Measurements from ENCODE around the gene H2BK1.

H2BK1 gene

GRCh38 chr7:151233804-151234203 is 23.5 kb upstream of the H2BK1 start:
- H3K27ac ChIP-seq: peak overlapping the region; percentile 84 to 87
- TF ChIP-seq, protein P1, sequence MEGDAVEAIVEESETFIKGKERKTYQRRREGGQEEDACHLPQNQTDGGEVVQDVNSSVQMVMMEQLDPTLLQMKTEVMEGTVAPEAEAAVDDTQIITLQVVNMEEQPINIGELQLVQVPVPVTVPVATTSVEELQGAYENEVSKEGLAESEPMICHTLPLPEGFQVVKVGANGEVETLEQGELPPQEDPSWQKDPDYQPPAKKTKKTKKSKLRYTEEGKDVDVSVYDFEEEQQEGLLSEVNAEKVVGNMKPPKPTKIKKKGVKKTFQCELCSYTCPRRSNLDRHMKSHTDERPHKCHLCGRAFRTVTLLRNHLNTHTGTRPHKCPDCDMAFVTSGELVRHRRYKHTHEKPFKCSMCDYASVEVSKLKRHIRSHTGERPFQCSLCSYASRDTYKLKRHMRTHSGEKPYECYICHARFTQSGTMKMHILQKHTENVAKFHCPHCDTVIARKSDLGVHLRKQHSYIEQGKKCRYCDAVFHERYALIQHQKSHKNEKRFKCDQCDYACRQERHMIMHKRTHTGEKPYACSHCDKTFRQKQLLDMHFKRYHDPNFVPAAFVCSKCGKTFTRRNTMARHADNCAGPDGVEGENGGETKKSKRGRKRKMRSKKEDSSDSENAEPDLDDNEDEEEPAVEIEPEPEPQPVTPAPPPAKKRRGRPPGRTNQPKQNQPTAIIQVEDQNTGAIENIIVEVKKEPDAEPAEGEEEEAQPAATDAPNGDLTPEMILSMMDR (IDR thresholded peaks at IDR 0.05): no peak
- H3K36me3 ChIP-seq: peaks cover 28 to 41% (median 40%) of the 10 kb centered on the region in 3 donors
- H3K4me3 ChIP-seq: peak overlapping the region; percentile 85 to 95
- intact Hi-C loops (cut with DNase I; ENCODE audit: low total_unique reads): no loop called here
- peak in 1 of 2 donors; percentile 60 for DNase-seq
- no peaks in the 10 kb centered on the region for H3K27me3 ChIP-seq
- peaks cover 0 to 26% (median 20%) of the 10 kb centered on the region in 4 donors for H3K4me1 ChIP-seq
- H3K9me3 ChIP-seq: no peaks in the 10 kb centered on the region

- Histone ChIP-seq H3K27ac (peak overlapping the region; percentile 84 to 87), H3K9me3 (no peaks in the 10 kb centered on the region), H3K4me3 (peak overlapping the region; percentile 85 to 95), H3K4me1 (peaks cover 0 to 28% (median 21%) of the 10 kb centered on the region in 4 donors), H3K27me3 (no peaks in the 10 kb centered on the region), H3K36me3 (peaks cover 22 to 35% (median 33%) of the 10 kb centered on the region in 3 donors)
- DNase-seq: peak in 1 of 2 donors; percentile 78
- TF ChIP-seq, protein P1 (IDR thresholded peaks at IDR 0.05): no peak
- intact Hi-C loops (cut with DNase I; ENCODE audit: low total_unique reads): no loop called here
These were observed 22.8 kb upstream of the H2BK1 start for GRCh38 chr7:151232917-151233701.

DNA sequence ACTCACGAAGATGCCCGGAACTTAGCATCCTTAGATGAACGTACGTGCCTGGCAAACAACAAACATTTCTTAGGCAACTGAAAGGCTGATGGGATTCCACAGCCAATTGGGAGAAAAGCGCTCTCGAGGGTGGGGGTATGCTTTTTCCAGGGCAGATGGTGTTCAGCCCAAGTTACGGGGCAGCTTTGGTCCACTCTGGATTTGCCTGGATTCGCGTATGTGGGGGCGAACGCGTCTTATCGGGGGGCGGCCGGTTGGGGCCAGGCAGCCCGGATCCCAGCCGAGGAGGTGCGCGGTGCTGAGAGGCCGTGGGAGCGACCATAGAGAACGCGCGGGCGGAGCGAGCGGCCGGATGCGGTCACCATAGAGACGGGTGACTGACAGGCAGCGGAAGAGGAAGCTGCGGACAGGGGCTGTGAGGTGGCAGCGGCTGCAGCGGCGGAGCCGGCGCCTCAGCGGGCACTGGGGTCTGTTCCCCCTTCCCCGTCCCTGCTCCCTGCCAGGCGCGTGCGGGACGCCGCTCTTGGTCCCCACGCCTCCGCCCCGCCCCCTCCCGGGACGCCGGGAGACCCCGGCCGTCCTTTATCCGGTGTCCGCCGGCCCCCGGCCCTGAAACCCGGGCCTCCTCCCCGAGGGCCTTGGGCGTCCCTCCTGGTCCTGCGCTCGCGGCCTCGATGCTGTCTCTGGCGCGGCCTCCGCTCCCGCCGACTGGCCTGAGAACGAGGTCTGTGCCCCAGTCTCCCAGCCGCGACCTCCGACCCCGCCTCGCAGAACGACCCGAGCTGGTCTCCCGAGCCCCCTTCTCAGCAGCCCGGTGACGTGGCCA is 22.0 kb upstream of the H2BK1 start, which contains the start of gene CHPF2:
Gene CHPF2, plus strand, starts transcription at position 393 of the 826 bp plus-strand sequence. CDS start 1,529 bp downstream, outside the sequence.
- peak within 1 kb of the TSS; percentile 85 to 95 for H3K4me3 ChIP-seq
- peaks cover 15 to 26% (median 25%) of the 10 kb centered on the region in 3 donors for H3K36me3 ChIP-seq
- H3K4me1 ChIP-seq: peaks cover 4 to 34% (median 24%) of the 10 kb centered on the region in 4 donors
- intact Hi-C loops (cut with DNase I; ENCODE audit: low total_unique reads): no loop called here
- no peaks in the 10 kb centered on the region for H3K9me3 ChIP-seq
- TF ChIP-seq, protein P1 (IDR thresholded peaks at IDR 0.05): no peak
- peak; percentile 93 to 95 for DNase-seq
- peak within 1 kb of the TSS; percentile 84 to 87 for H3K27ac ChIP-seq
- H3K27me3 ChIP-seq: no peaks in the 10 kb centered on the region

DNA sequence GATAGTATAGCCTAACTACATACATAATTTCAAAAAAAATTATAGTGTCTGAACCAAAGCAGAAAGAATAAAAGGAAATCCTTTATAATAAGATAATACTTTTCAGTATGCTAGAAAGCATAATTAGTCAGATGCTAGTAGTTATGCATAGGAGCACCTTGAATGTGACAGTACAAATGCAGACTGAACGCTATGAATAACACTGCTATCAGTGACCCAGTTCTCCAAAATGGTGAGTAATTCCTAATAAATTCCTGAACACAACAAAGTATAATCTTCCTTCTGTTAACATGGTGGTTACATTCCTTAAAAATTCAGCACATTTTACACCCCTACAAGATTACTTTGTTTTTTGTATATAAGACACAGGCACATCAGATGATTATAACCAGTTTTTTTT is 20.8 kb upstream of the H2BK1 start:
- intact Hi-C loops (cut with DNase I; ENCODE audit: low total_unique reads): no loop called here
- H3K4me1 ChIP-seq: peaks cover 4 to 37% (median 29%) of the 10 kb centered on the region in 4 donors
- H3K36me3 ChIP-seq: peaks cover 12 to 14% (median 13%) of the 10 kb centered on the region in 3 donors
- no peak overlapping the region for H3K4me3 ChIP-seq
- H3K27me3 ChIP-seq: no peaks in the 10 kb centered on the region
- peak overlapping the region in 1 of 2 donors; percentile 84 for H3K27ac ChIP-seq
- DNase-seq: no peak
- TF ChIP-seq, protein P1 (IDR thresholded peaks at IDR 0.05): no peak
- no peaks in the 10 kb centered on the region for H3K9me3 ChIP-seq

- H3K4me3 ChIP-seq: no peak overlapping the region
- peaks cover 0 to 9% (median 9%) of the 10 kb centered on the region in 3 donors for H3K36me3 ChIP-seq
- H3K9me3 ChIP-seq: no peaks in the 10 kb centered on the region
- TF ChIP-seq, protein P1 (IDR thresholded peaks at IDR 0.05): no peak
- H3K27me3 ChIP-seq: no peaks in the 10 kb centered on the region
- no peak for DNase-seq
- H3K4me1 ChIP-seq: peaks cover 4 to 45% (median 35%) of the 10 kb centered on the region in 4 donors
- no peak overlapping the region for H3K27ac ChIP-seq
- intact Hi-C loops (cut with DNase I; ENCODE audit: low total_unique reads): no loop called here
These were observed 19.0 kb upstream of the H2BK1 start for GRCh38 chr7:151229249-151229648.
